H9 (cell line): ENCODE measurements around the gene BIK. TPM values are rescaled to one million over a fixed set of nuclear protein-coding genes. Genes with fewer than 3 reads are reported as not detected.

ENCODE experiments used
- DNase-seq: peaks from one replicate; pipeline ENCODE4 v3.0.0-alpha.2; 2017
- H2AFZ ChIP-seq: one replicate; pipeline ENCODE4 v1.6.1; 2013; ENCODE audit warnings: mild to moderate bottlenecking, low read length, control low read depth, moderate library complexity
- H2AK5ac ChIP-seq: 2 replicates; pipeline ENCODE4 v1.6.1; 2013; ENCODE audit warnings: low read length, control low read depth, mixed read lengths; ENCODE audit not compliant: insufficient read length
- H2BK120ac ChIP-seq: one replicate; pipeline ENCODE4 v1.6.1; 2013; ENCODE audit warnings: low read depth, mild to moderate bottlenecking, low read length, control low read depth, inconsistent platforms; ENCODE audit not compliant: poor library complexity, severe bottlenecking
- H2BK12ac ChIP-seq: 2 replicates; pipeline ENCODE4 v1.6.1; 2013; ENCODE audit warnings: low read length, control low read depth, mixed read lengths, low read depth; ENCODE audit not compliant: insufficient read length
- H2BK15ac ChIP-seq: 2 replicates; pipeline ENCODE4 v1.6.1; 2013; ENCODE audit warnings: low read depth, low read length, control low read depth
- H2BK20ac ChIP-seq: one replicate; pipeline ENCODE4 v1.6.1; 2013; ENCODE audit warnings: low read depth, mild to moderate bottlenecking, low read length, control low read depth, inconsistent platforms; ENCODE audit not compliant: poor library complexity, severe bottlenecking
- H2BK5ac ChIP-seq: 2 replicates; pipeline ENCODE4 v1.6.1; 2013; ENCODE audit warnings: low read length, control low read depth, mixed read lengths; ENCODE audit not compliant: insufficient read length
- H3K14ac ChIP-seq: 2 replicates; pipeline ENCODE4 v1.6.1; 2013; ENCODE audit warnings: low read length, control low read depth; ENCODE audit not compliant: insufficient read depth
- H3K18ac ChIP-seq: 2 replicates; pipeline ENCODE4 v1.6.1; 2013; ENCODE audit warnings: low read depth, mild to moderate bottlenecking, mixed read lengths, low read length, control low read depth; ENCODE audit not compliant: insufficient read length
- H3K23ac ChIP-seq: 2 replicates; pipeline ENCODE4 v1.6.1; 2013; ENCODE audit warnings: low read length, control low read depth, mixed read lengths, low read depth; ENCODE audit not compliant: insufficient read length
- H3K23me2 ChIP-seq: 2 replicates; pipeline ENCODE4 v1.6.1; 2013; ENCODE audit warnings: low read depth, mild to moderate bottlenecking, mixed read lengths, low read length, control low read depth; ENCODE audit not compliant: insufficient read length, poor library complexity, severe bottlenecking
- H3K27ac ChIP-seq: 2 replicates; pipeline ENCODE4 v1.5.1; 2013; ENCODE audit warnings: low read length, control low read depth, mixed read lengths, low read depth; ENCODE audit not compliant: insufficient read length
- H3K27me3 ChIP-seq: 2 replicates; pipeline ENCODE4 v1.6.1; 2013; ENCODE audit warnings: low read length, control low read depth, inconsistent platforms; ENCODE audit not compliant: insufficient read depth
- H3K4ac ChIP-seq: 2 replicates; pipeline ENCODE4 v1.6.1; 2013; ENCODE audit warnings: low read depth, mild to moderate bottlenecking, control low read depth, inconsistent platforms, low read length, moderate library complexity
- H3K4me1 ChIP-seq: 2 replicates; pipeline ENCODE4 v1.6.1; 2013; ENCODE audit warnings: low read length, control low read depth, inconsistent platforms; ENCODE audit not compliant: insufficient read depth
- H3K4me2 ChIP-seq: 2 replicates; pipeline ENCODE4 v1.6.1; 2013; ENCODE audit warnings: low read length, control low read depth, mixed read lengths; ENCODE audit not compliant: insufficient read length, insufficient read depth
- H3K56ac ChIP-seq: 2 replicates; pipeline ENCODE4 v1.6.1; 2013; ENCODE audit warnings: low read depth, mild to moderate bottlenecking, mixed read lengths, low read length, control low read depth; ENCODE audit not compliant: insufficient read length
- H3K79me1 ChIP-seq: 2 replicates; pipeline ENCODE4 v1.6.1; 2013; ENCODE audit warnings: low read depth, mild to moderate bottlenecking, moderate library complexity, low read length, control low read depth, inconsistent platforms; ENCODE audit not compliant: insufficient read depth, poor library complexity, severe bottlenecking
- H3K79me2 ChIP-seq: 2 replicates; pipeline ENCODE4 v1.6.1; 2013; ENCODE audit warnings: low read length, control low read depth, inconsistent platforms; ENCODE audit not compliant: insufficient read depth
- H3K9ac ChIP-seq: 2 replicates; pipeline ENCODE4 v1.6.1; 2013; ENCODE audit warnings: low read length, control low read depth, mixed read lengths; ENCODE audit not compliant: insufficient read length; ENCODE audit errors: extremely low read depth
- H3K9me3 ChIP-seq: one replicate; pipeline ENCODE4 v1.6.1; 2013; ENCODE audit warnings: low read depth, low read length, inconsistent platforms; ENCODE audit not compliant: control insufficient read depth
- H3T11ph ChIP-seq: one replicate; pipeline ENCODE4 v1.6.1; 2013; ENCODE audit warnings: mild to moderate bottlenecking, low read length, control low read depth, inconsistent platforms
- H4K20me1 ChIP-seq: one replicate; pipeline ENCODE4 v1.6.1; 2013; ENCODE audit not compliant: control insufficient read depth, insufficient read length, insufficient read depth
- H4K5ac ChIP-seq: 2 replicates; pipeline ENCODE4 v1.6.1; 2013; ENCODE audit warnings: low read depth, mild to moderate bottlenecking, mixed read lengths, low read length, control low read depth; ENCODE audit not compliant: insufficient read length
- H4K8ac ChIP-seq: replicated peaks from 2 replicates; pipeline ENCODE4 v1.6.1; 2013; ENCODE audit warnings: low read length, control low read depth, mixed read lengths, low read depth; ENCODE audit not compliant: insufficient read length
- H4K91ac ChIP-seq: 2 replicates; pipeline ENCODE4 v1.6.1; 2013; ENCODE audit warnings: low read depth, mild to moderate bottlenecking, moderate library complexity, mixed read lengths, low read length, control low read depth; ENCODE audit not compliant: insufficient read length
- H3K27ac Mint-ChIP-seq, 3 experiments: 2 replicates in 2 of 3; 3 replicates in 1 of 3; pipeline ENCODE4 v1.8.0; 2020 to 2021; ENCODE audit warnings: mixed read lengths in 3 of 3, mild to moderate bottlenecking in 1 of 3, moderate library complexity in 1 of 3
- H3K27me3 Mint-ChIP-seq: 2 replicates; pipeline ENCODE4 v1.8.0; 2021; ENCODE audit warnings: low read depth, mild to moderate bottlenecking, moderate library complexity, mixed read lengths
- H3K36me3 Mint-ChIP-seq, 3 experiments: 2 replicates in 2 of 3; 3 replicates in 1 of 3; pipeline ENCODE4 v1.8.0; 2020 to 2021; ENCODE audit warnings: low read depth in 3 of 3, mixed read lengths in 3 of 3; ENCODE audit not compliant: insufficient read depth in 1 of 3
- H3K4me1 Mint-ChIP-seq, 2 experiments: 2 replicates each; pipeline ENCODE4 v1.8.0; 2020; ENCODE audit warnings: mixed read lengths in 2 of 2
- H3K4me3 Mint-ChIP-seq, 2 experiments: 2 replicates in 1 of 2; 3 replicates in 1 of 2; pipeline ENCODE4 v1.8.0; 2020 to 2021; ENCODE audit warnings: mild to moderate bottlenecking in 2 of 2, mixed read lengths in 2 of 2, moderate library complexity in 1 of 2
- H3K9me3 Mint-ChIP-seq, 2 experiments: 2 replicates in 1 of 2; 3 replicates in 1 of 2; pipeline ENCODE4 v1.8.0; 2020; ENCODE audit warnings: mild to moderate bottlenecking in 2 of 2, mixed read lengths in 2 of 2, moderate library complexity in 1 of 2
- CTCF ChIP-seq: fragments of 200-600 bp; sonication (generic); conservative IDR thresholded peaks from 3 replicates; pipeline ENCODE4 v1.8.0; 2021; ENCODE audit warnings: antibody characterized with exemption, mild to moderate bottlenecking
- WGBS: extraction: QIAGEN DNeasy Blood & Tissue Kit; methylation state at CpG from one replicate; pipeline ENCODE4 v1.1.7; 2013; ENCODE audit warnings: missing lambda C conversion rate, low lambda C conversion rate, mixed read lengths; ENCODE audit not compliant: insufficient read length; ENCODE audit errors: extremely low coverage; 5-methylcytosine and 5-hydroxymethylcytosine counted together
- total RNA-seq: library from RNA; stranded (reverse); gene quantifications from 2 replicates; pipeline ENCODE4 v1.2.1, GENCODE V29; 2021

The BIK gene
- total RNA-seq, 1 experiment from 2014 or later = 8.3 TPM

- Histone ChIP-seq H3K56ac (no peak overlapping the region), H3T11ph (no peak overlapping the region), H4K8ac (no peak overlapping the region), H3K9me3 (no peaks in the 10 kb centered on the region), H2BK5ac (no peak overlapping the region), H3K79me1 (no peaks in the 10 kb centered on the region), H3K4ac (no peak overlapping the region), H2AK5ac (no peak overlapping the region), H4K5ac (no peak overlapping the region), H3K14ac (no peak overlapping the region), H3K18ac (no peak overlapping the region), H4K91ac (no peak overlapping the region), H3K9ac (no peak overlapping the region), H3K79me2 (no peaks in the 10 kb centered on the region), H3K27ac (no peak overlapping the region), H2AFZ (no peak overlapping the region), H3K27me3 (no peaks in the 10 kb centered on the region), H3K23ac (no peak overlapping the region), H3K4me2 (no peak overlapping the region), H2BK20ac (no peak overlapping the region), H2BK12ac (no peak overlapping the region), H4K20me1 (no peaks in the 10 kb centered on the region), H3K4me1 (no peaks in the 10 kb centered on the region), H2BK15ac (no peak overlapping the region), H3K23me2 (no peaks in the 10 kb centered on the region), H2BK120ac (no peak overlapping the region)
- H3K4me1 Mint-ChIP-seq = no peaks in the 10 kb centered on the region
- no peak overlapping the region for H3K27ac Mint-ChIP-seq
- peaks cover 21 to 79% (median 72%) of the 10 kb centered on the region in 3 experiments; a peak in 6 of 7 replicates for H3K36me3 Mint-ChIP-seq
- WGBS = no CpG with 5 or more reads among the region's 5 CpGs
- H3K4me3 Mint-ChIP-seq = no peak overlapping the region
- no peak for DNase-seq
- no peaks in the 10 kb centered on the region for H3K9me3 Mint-ChIP-seq
- no peaks in the 10 kb centered on the region for H3K27me3 Mint-ChIP-seq
- no peak for TF ChIP-seq CTCF
Observed at GRCh38 chr22:43135565-43135964, 25.0 kb downstream of the BIK start.
